ENCODE measurements around the gene HOXD4. TPM values are rescaled to one million over a fixed set of nuclear protein-coding genes. Genes with fewer than 3 reads are reported as not detected.

HOXD4 gene
- total RNA-seq, 1 experiment from 2014 or later: 0.61 TPM

GRCh38 chr2:176145085-176145969 is 6.0 kb upstream of the HOXD4 start:
- POLR2A ChIA-PET: no interaction called here
- TF ChIP-seq, protein P1, sequence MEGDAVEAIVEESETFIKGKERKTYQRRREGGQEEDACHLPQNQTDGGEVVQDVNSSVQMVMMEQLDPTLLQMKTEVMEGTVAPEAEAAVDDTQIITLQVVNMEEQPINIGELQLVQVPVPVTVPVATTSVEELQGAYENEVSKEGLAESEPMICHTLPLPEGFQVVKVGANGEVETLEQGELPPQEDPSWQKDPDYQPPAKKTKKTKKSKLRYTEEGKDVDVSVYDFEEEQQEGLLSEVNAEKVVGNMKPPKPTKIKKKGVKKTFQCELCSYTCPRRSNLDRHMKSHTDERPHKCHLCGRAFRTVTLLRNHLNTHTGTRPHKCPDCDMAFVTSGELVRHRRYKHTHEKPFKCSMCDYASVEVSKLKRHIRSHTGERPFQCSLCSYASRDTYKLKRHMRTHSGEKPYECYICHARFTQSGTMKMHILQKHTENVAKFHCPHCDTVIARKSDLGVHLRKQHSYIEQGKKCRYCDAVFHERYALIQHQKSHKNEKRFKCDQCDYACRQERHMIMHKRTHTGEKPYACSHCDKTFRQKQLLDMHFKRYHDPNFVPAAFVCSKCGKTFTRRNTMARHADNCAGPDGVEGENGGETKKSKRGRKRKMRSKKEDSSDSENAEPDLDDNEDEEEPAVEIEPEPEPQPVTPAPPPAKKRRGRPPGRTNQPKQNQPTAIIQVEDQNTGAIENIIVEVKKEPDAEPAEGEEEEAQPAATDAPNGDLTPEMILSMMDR (IDR thresholded peaks at IDR 0.05 in 2 of 3, conservative IDR thresholded peaks at IDR 0.05 in 1 of 3; ENCODE audit: borderline replicate concordance in 1 of 3, insufficient read depth in 1 of 3, low read depth in 2 of 3, low read length in 2 of 3): no peak
- TF ChIP-seq, protein P2, sequence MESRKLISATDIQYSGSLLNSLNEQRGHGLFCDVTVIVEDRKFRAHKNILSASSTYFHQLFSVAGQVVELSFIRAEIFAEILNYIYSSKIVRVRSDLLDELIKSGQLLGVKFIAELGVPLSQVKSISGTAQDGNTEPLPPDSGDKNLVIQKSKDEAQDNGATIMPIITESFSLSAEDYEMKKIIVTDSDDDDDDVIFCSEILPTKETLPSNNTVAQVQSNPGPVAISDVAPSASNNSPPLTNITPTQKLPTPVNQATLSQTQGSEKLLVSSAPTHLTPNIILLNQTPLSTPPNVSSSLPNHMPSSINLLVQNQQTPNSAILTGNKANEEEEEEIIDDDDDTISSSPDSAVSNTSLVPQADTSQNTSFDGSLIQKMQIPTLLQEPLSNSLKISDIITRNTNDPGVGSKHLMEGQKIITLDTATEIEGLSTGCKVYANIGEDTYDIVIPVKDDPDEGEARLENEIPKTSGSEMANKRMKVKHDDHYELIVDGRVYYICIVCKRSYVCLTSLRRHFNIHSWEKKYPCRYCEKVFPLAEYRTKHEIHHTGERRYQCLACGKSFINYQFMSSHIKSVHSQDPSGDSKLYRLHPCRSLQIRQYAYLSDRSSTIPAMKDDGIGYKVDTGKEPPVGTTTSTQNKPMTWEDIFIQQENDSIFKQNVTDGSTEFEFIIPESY (IDR thresholded peaks at IDR 0.05; ENCODE audit: extremely low read depth, insufficient replicate concordance, low read length): no peak
- Histone ChIP-seq H3K27me3 (ENCODE audit: insufficient read depth, low read length) (no peaks in the 10 kb centered on the region), H2AFZ (ENCODE audit: low read depth, low read length, poor library complexity, severe bottlenecking) (no peak overlapping the region), H3K4me3 (replicated peaks in 1 of 2; ENCODE audit: low read depth in 1 of 2, low read length in 2 of 2) (no peak overlapping the region), H3K4me1 (ENCODE audit: control insufficient read depth in 1 of 2, insufficient read depth in 2 of 2, low read length in 2 of 2) (peaks cover 0 to 7% of the 10 kb centered on the region in 2 experiments; a peak in 2 of 4 replicates), H3K9me3 (ENCODE audit: control insufficient read depth in 1 of 2, insufficient read depth in 1 of 2, low read depth in 1 of 2, low read length in 2 of 2) (no peaks in the 10 kb centered on the region), H3K9ac (ENCODE audit: low read length) (no peak overlapping the region), H3K4me2 (ENCODE audit: low read length) (no peak overlapping the region), H3K79me2 (ENCODE audit: insufficient read depth, low read length) (no peaks in the 10 kb centered on the region), H3K9me2 (ENCODE audit: insufficient read depth) (no peaks in the 10 kb centered on the region), H3K36me3 (ENCODE audit: control insufficient read depth in 1 of 2, insufficient read depth in 2 of 2, low read length in 2 of 2) (no peaks in the 10 kb centered on the region), H3K27ac (ENCODE audit: low read depth, low read length) (no peak overlapping the region), H4K20me1 (ENCODE audit: insufficient read depth) (no peaks in the 10 kb centered on the region)
- intact Hi-C loops (cut with micrococcal nuclease): no loop called here
- BruUV-seq (replicated peaks): no TSS peak
- CTCF ChIA-PET: interaction anchor here (2.1 to 6.5 kb wide), 2 partner anchors 311 to 409 kb away, joined by 8 to 109 read pairs; no protein-coding TSS in a partner anchor
- no peak for DNase-seq (ENCODE audit: low read depth, low spot score)
- ATAC-seq: no peak
- RAD21 ChIA-PET (ENCODE audit: low non-redundant PET in 1 of 2, low total read pairs in 2 of 2, uncharacterized antibody in 2 of 2, unreplicated experiment in 2 of 2): no interaction called here
